HG02571 (cell line): ENCODE results near the gene SNTA1.
"Not testable (repeated sequence)": the region's sequence is repeated elsewhere in the genome, so short reads cannot be mapped to it uniquely, and the experiment has no call there.

Source experiments
- ATAC-seq: cut with Tn5 transposase; IDR thresholded peaks from one replicate; pipeline ENCODE4 v1.9.1; 2021; ENCODE audit warnings: mild to moderate bottlenecking, moderate library complexity; ENCODE audit not compliant: unreplicated experiment

Gene SNTA1

GRCh38 chr20:33400812-33401183 is 42.8 kb downstream of the SNTA1 start:
- ATAC-seq, result no peak

GRCh38 chr20:33399924-33400323 is 43.6 kb downstream of the SNTA1 start:
- no peak for ATAC-seq

- ATAC-seq, result no peak
These were observed 48.8 kb downstream of the SNTA1 start for GRCh38 chr20:33394718-33395117.

- ATAC-seq, result no peak
These were observed 50.0 kb downstream of the SNTA1 start for GRCh38 chr20:33393609-33394008.

GRCh38 chr20:33391722-33392415 is 51.7 kb downstream of the SNTA1 start:
- no peak for ATAC-seq

- ATAC-seq, result not testable (repeated sequence)
These were observed 54.2 kb downstream of the SNTA1 start for GRCh38 chr20:33389326-33389725.

- no peak for ATAC-seq
These were observed 55.3 kb downstream of the SNTA1 start for GRCh38 chr20:33388268-33388667.

GRCh38 chr20:33387177-33387576 is 56.4 kb downstream of the SNTA1 start:
- no peak for ATAC-seq

- no peak for ATAC-seq
These were observed 56.9 kb downstream of the SNTA1 start for GRCh38 chr20:33386673-33387072.

GRCh38 chr20:33377366-33377765 is 66.2 kb downstream of the SNTA1 start:
- ATAC-seq, result no peak

- no peak for ATAC-seq
These were observed 69.6 kb downstream of the SNTA1 start for GRCh38 chr20:33373735-33374605.

- ATAC-seq, result no peak
These were observed 70.5 kb downstream of the SNTA1 start for GRCh38 chr20:33372993-33373441.

GRCh38 chr20:33370291-33370690 is 73.3 kb downstream of the SNTA1 start:
- no peak for ATAC-seq

GRCh38 chr20:33362898-33363297 is 80.7 kb downstream of the SNTA1 start:
- no peak for ATAC-seq

GRCh38 chr20:33359399-33360261 is 83.9 kb downstream of the SNTA1 start:
- no peak for ATAC-seq
